ENCODE measurements around the gene TFPT.

- no peak for TF ChIP-seq CTCF (IDR thresholded peaks at IDR 0.05; ENCODE audit: insufficient read depth, low read depth, low read length)
- TF ChIP-seq EZH2 (IDR thresholded peaks at IDR 0.05; ENCODE audit: insufficient read depth, low read length): no peak
Observed at GRCh38 chr19:54115109-54116063, at the start of gene TFPT, which contains the start of gene PRPF31.
